Non-pigmented ciliary epithelial cell (primary cell): Measurements from ENCODE around the gene EIF4H.
"Not testable (repeated sequence)": the region's sequence is repeated elsewhere in the genome, so short reads cannot be mapped to it uniquely, and the experiment has no call there.

Experiments used
- DNase-seq: peaks from one replicate; pipeline ENCODE4 v3.0.0-alpha.2; 2010; ENCODE audit warnings: low read depth

EIF4H gene

DNA sequence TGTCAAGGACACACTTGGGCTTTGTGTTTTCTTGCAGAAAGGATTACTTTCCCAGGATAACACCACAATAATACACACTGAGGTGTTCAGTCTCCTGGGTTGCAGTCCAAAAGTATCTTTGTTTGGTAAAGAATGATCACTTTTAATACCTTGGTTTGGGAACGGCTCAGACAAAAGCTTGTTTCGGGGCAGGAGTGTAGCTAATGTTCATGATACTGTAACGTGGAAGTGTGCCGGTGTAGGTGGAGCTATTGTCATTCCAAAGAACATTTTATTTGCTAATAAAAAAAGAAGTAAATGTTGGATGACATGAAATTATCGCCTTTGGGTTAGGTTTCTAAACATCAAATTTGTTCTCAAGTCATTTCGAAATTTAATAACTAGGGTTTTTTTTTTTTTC, 1.2 kb downstream of the EIF4H start:
- no peak for DNase-seq

GRCh38 chr7:74176555-74176954, 2.4 kb downstream of the EIF4H start:
- DNase-seq: no peak

DNA sequence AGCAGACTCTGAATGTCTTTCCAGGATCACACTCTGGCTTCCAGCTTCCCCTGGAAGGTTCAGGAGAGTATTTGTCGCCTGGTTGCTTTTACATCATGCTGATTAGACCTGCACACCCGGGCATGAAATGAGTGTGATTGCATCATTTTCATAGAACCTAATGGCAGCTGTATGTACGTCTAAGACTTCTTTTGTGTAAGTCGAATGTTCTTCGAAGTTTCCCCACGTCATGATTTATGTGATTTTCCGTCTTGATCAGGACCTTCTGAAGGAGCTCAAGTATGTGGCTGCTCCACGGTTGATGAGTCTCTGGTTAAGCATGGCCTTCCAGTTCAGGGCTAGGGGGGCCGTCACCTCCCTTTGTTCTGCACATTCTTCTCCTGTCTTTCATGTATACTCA, 4.5 kb downstream of the EIF4H start:
- peak; percentile 37 for DNase-seq

GRCh38 chr7:74179935-74180604, 5.9 kb downstream of the EIF4H start:
- no peak for DNase-seq

DNA sequence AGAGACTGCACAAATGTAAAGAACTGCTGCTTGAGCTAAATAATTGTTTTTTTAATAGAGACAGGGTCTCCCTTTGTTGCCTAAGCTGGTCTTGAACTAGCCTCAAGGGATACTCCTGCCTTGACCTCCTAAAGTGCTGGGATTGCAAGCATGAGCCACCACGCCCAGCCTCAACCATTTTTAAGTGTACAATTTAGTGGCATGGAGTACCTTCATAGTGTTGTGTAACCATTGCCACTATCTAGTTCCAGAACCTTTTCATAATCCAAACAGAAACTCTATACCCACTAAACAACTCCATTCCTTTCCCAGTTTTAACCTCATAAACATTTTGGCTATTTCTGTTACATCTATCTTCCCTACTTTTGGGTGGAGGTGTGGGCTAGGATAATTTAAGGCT, 6.7 kb downstream of the EIF4H start:
- no peak for DNase-seq

DNA sequence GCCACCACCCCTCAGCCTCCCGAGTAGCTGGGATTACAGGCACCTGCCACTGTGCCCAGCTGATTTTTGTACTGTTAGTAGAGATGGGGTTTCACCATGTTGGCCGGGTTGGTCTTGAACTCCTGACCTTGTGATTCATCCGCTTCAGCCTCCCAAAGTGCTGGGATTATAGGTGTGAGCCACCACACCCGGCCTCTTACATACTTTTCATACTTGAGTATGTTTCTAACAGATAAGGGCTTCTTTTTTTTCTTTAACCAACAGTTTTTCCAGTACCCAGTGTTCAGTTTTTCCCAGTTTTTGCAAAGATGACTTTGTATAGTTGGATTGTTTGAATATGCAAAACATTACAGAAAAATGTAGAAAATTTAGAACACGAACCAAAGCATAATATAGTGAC, 7.7 kb downstream of the EIF4H start:
- DNase-seq: no peak

DNA sequence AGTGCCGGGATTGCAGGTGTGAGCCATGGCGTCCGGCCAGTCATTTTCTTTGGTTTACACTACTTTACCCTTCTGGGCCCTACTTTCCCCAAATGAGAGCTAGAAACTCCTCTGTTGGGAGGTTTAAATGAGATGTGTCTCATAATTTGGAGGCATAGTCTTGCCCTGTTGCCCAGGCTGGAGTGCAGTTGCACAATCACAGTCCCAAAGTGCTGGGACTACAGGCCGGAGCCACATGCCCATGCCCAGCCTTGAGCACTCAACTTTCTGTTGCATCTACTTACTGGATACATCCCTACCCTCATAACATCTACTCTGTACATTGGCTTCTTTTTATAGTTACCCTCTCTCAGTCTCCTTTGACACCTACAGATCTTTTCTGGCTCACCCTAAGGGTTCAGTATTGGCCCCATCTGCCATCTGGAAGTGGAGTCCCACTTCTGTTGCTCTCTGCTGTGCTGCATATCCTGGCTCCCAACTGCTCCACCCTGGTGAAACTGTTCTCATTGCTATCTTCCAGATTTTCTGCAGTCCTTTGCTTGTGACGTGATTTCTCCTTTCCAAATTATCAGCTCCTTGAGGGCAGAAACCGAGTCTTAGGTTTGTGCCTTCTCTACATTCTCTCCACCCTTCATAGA, 8.4 kb downstream of the EIF4H start:
- DNase-seq: no peak

DNA sequence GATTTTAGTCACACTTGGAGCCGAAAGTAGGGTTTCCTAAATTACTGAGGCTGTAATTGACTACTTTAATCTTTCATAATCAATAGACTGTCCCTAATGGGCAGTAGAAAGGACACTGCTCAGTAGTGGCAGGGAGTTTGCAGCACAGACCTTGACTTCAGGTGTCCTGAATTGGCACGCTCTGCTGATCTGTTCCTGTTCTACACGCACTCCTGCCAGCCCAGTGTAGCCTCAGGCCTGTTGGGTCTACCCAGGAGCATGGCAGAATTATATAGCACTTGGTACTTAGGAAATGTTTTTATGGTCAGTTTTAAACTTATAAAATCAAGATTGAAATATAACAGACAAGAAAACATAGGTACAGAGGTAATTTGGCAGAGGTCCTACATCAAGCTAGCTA, 9.0 kb downstream of the EIF4H start:
- no peak for DNase-seq

GRCh38 chr7:74183653-74184450, 9.7 kb downstream of the EIF4H start:
- DNase-seq: no peak

GRCh38 chr7:74185016-74185415, 10.9 kb downstream of the EIF4H start:
- no peak for DNase-seq

GRCh38 chr7:74185636-74186035, 11.5 kb downstream of the EIF4H start:
- no peak for DNase-seq

DNA sequence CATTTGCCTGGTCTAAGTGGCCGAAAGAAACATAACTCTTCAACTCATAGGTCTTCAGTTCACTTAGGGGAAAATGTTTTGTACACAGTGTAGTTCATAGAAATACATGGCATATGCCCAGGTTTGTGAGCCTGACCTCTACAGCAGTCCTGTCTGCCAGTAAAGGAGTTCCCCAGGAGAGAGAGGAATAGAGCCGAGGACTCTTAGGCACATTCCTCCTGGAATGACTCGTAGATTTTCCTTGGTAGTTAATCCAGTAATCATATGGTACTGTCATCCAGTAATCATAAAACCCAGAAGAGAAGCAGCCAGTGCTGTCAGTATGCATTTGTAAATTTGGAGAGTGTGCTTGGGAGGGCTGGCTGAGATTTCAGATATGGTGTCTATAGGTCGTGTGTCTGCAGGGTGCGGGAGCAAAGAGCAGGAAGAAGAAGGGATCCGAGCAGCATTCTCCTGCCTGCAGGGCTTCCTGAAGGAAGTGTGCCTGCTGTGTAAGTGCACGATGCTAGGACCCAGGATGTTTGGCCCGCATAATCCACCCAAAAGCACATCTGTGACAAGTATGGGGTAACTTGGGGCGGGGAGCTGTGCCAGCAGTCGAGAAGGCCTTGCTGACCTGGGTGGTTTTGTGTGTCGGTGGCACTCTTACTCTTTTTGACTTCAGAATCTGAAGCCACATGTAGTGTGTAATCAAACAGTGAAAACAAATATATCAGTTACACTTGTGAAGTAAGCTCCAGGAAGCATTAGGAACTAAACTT, 13.9 kb downstream of the EIF4H start:
- DNase-seq: no peak

- DNase-seq: no peak
Measured at GRCh38 chr7:74190259-74190658, 16.1 kb downstream of the EIF4H start.

DNA sequence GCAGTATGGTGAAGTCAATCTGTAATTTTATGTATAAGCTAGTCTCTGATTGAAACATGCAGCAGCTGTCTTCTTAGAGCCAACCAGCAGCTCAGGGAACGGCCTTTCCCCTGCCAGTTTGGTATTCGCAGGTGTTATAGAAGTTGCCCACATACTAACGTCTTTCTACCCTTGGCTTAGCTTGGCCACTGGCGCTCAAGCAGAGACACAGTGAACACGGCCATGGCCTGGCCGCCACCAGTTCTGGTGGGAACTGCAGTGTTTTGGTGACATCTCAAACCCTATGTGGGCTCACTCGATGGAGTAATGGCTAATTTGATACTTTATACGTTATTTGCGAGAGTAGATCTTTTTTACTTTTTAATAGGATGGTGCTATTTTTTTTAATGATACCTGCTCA, 17.1 kb downstream of the EIF4H start:
- no peak for DNase-seq

GRCh38 chr7:74193054-74193453, 18.9 kb downstream of the EIF4H start:
- no peak for DNase-seq

DNA sequence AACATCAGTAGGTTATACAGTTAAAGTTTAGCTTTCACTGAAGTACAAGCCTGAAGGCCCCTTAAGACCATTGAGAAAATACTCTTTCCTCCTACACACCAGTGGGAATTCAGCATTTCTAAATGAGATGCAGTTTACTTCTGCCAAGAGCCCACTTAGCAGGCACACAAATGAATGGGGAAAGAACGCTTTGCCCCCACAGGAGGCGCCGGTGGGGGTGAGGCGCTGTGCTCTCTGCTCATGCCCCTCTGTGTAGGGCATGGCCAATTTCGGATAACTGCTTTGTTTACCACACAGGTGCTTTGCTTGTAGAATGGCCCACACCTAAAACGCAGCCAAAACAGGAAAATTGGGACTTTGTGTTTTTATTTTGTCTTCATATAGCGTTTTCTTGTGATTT, 19.8 kb downstream of the EIF4H start:
- DNase-seq: no peak

DNA sequence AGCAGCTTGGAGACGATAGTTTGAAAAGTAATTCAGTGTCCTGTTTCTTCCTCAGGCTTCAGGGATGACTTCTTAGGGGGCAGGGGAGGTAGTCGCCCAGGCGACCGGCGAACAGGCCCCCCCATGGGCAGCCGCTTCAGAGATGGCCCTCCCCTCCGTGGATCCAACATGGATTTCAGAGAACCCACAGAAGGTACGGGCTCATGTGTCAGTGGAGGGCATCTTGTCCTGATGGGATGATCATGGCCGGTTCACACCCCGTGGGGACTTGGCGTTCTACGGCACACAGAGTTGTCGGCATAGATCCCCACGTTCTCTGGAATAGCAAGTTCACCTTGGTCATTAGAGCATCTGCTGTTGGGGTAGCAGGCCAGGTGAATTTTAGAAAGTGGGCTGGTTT, 20.5 kb downstream of the EIF4H start:
- DNase-seq: no peak

- not testable (repeated sequence) for DNase-seq
Measured at GRCh38 chr7:74195139-74195860, 21.1 kb downstream of the EIF4H start.

DNA sequence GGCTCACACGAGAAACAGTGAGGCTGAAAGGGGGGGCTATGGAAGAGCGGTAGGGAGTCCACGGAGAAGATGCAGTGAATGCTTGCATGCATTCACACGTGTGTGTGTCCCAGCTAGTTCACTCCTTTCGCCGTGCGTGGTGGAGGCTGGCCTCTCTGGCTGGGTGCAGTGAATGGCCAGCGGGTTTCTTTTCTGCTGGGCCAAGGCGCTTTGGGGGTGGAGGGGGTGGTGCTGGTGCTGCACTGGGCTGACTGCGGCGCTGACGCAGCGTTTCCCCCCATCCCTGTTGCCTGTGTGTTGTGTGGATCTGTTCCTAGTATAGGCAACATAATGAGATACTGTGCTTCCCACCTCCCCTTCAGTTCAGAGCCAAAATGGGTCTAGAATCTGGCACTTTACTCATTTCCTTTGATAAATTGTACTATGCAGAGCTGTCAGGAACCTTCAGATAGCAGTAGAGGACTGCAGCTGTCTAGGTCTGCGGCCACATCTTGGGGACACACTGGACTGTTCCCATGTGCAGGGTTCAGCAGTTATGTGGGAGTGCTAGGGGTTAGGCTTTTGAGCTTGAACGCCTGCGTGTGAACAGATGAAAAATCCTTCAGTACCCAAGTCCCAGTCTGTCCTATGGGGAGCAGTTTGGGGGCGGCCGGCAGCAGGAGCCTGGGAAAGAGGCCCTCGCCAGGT, 22.0 kb downstream of the EIF4H start:
- not testable (repeated sequence) for DNase-seq

GRCh38 chr7:74197449-74198124, 23.4 kb downstream of the EIF4H start:
- DNase-seq: no peak
